HCT116 (cell line): ENCODE results near the gene FAM13A. TPM values are rescaled to one million over a fixed set of nuclear protein-coding genes. Genes with fewer than 3 reads are reported as not detected.
"Not testable (repeated sequence)": the region's sequence is repeated elsewhere in the genome, so short reads cannot be mapped to it uniquely, and the experiment has no call there.

Source experiments
- ATAC-seq: fragments of 200-7000 bp; cut with Tn5 transposase; 2 replicates; pipeline ENCODE4 v1.9.1; 2020; ENCODE audit warnings: mild to moderate bottlenecking, moderate library complexity
- BruUV-seq: library from RNA; stranded (reverse); fragments of 400-500 nt; replicated peaks from 2 replicates; lab custom pipeline; 2021; lab: Mats Ljungman, UMichigan
- CTCF ChIA-PET: fragments of 300-600 bp; sonication (Branson Sonifier 250); formaldehyde crosslinking; loops from one replicate; lab custom pipeline; 2021; ENCODE audit warnings: antibody characterized with exemption; lab: Charles Lee
- POLR2A ChIA-PET: fragments of 300-600, 350-600 bp; sonication (Branson Sonifier 250); formaldehyde crosslinking; loops from one replicate; lab custom pipeline; 2021; ENCODE audit warnings: antibody characterized with exemption; lab: Charles Lee
- RAD21 ChIA-PET, 2 experiments: fragments of 300-600 bp; sonication (Branson Sonifier 250); formaldehyde crosslinking; loops; one replicate each; lab custom pipeline; 2023; ENCODE audit warnings: low total read pairs in 2 of 2; ENCODE audit not compliant: uncharacterized antibody in 2 of 2, unreplicated experiment in 2 of 2, low non-redundant PET in 1 of 2; lab: Charles Lee
- DNase-seq: peaks from one replicate; pipeline ENCODE4 v3.0.0-alpha.2; 2010; ENCODE audit warnings: low read depth, low spot score
- H2AFZ ChIP-seq: fragments of 200-600 bp; shearing (Covaris generic), sonication (generic); 2 replicates; pipeline ENCODE4 v1.6.1; 2017; ENCODE audit warnings: low read depth, mixed run types, mixed read lengths, antibody characterized with exemption, low read length; ENCODE audit not compliant: poor library complexity, severe bottlenecking
- H3K27ac ChIP-seq: 2 replicates; pipeline ENCODE4 v1.5.1; 2012; ENCODE audit warnings: low read depth, low read length
- H3K27me3 ChIP-seq: fragments of 200-600 bp; sonication (generic); 2 replicates; pipeline ENCODE4 v1.6.1; 2016; ENCODE audit warnings: mixed run types, low read length, mixed read lengths; ENCODE audit not compliant: insufficient read depth
- H3K36me3 ChIP-seq, 2 experiments: fragments of 200-500 bp in 1 of 2; fragments of 200-600 bp in 1 of 2; sonication (Bioruptor generic) in 1 of 2; sonication (generic) in 1 of 2; 2 replicates each; pipeline versions ENCODE4 v1.5.1 to v1.6.1; 2014 to 2016; ENCODE audit warnings: low read length in 2 of 2, inconsistent platforms in 1 of 2, mixed read lengths in 1 of 2, mixed run types in 1 of 2; ENCODE audit not compliant: insufficient read depth in 2 of 2, control insufficient read depth in 1 of 2
- H3K4me1 ChIP-seq, 2 experiments: fragments of 200-600 bp in 1 of 2; sonication (generic) in 1 of 2; 2 replicates each; pipeline versions ENCODE4 v1.5.1 to v1.6.1; 2012 to 2017; ENCODE audit warnings: low read length in 2 of 2, inconsistent platforms in 1 of 2, mild to moderate bottlenecking in 1 of 2, mixed read lengths in 1 of 2, mixed run types in 1 of 2, moderate library complexity in 1 of 2; ENCODE audit not compliant: insufficient read depth in 2 of 2, control insufficient read depth in 1 of 2
- H3K4me2 ChIP-seq: fragments of 200-600 bp; sonication (generic); 2 replicates; pipeline ENCODE4 v1.6.1; 2017; ENCODE audit warnings: mixed run types, low read length, mixed read lengths
- H3K4me3 ChIP-seq, 2 experiments: fragments of 200-600 bp in 1 of 2; sonication (generic) in 1 of 2; replicated peaks in 1 of 2; 2 replicates each; pipeline ENCODE4 v1.5.1; 2011 to 2016; ENCODE audit warnings: low read length in 2 of 2, control low read depth in 1 of 2, low read depth in 1 of 2, mild to moderate bottlenecking in 1 of 2, mixed read lengths in 1 of 2, mixed run types in 1 of 2
- H3K79me2 ChIP-seq: fragments of 200-600 bp; sonication (generic); 2 replicates; pipeline ENCODE4 v1.6.1; 2017; ENCODE audit warnings: mild to moderate bottlenecking, mixed run types, low read length, moderate library complexity, mixed read lengths; ENCODE audit not compliant: insufficient read depth
- H3K9ac ChIP-seq: fragments of 200-600 bp; sonication (generic); 2 replicates; pipeline ENCODE4 v1.6.1; 2016; ENCODE audit warnings: low read length, mixed read lengths
- H3K9me2 ChIP-seq: fragments of 200-600 bp; sonication (generic), shearing (Covaris generic); 2 replicates; pipeline ENCODE4 v1.6.1; 2017; ENCODE audit warnings: mixed run types, mild to moderate bottlenecking, moderate library complexity; ENCODE audit not compliant: insufficient read depth
- H3K9me3 ChIP-seq, 2 experiments: fragments of 200-500 bp in 1 of 2; fragments of 200-600 bp in 1 of 2; sonication (Bioruptor generic) in 1 of 2; sonication (generic) in 1 of 2; 2 replicates each; pipeline ENCODE4 v1.6.1; 2014 to 2017; ENCODE audit warnings: low read length in 2 of 2, mixed read lengths in 2 of 2, inconsistent platforms in 1 of 2, low read depth in 1 of 2, mild to moderate bottlenecking in 1 of 2, mixed run types in 1 of 2, moderate library complexity in 1 of 2; ENCODE audit not compliant: control insufficient read depth in 1 of 2, insufficient read depth in 1 of 2
- H4K20me1 ChIP-seq: fragments of 200-600 bp; sonication (generic), shearing (Covaris generic); 2 replicates; pipeline ENCODE4 v1.6.1; 2017; ENCODE audit warnings: mixed run types, mild to moderate bottlenecking, moderate library complexity; ENCODE audit not compliant: insufficient read depth
- MAX ChIP-seq: IDR thresholded peaks from 2 replicates; pipeline ENCODE4 v1.6.1; 2012
- POLR2AphosphoS5 ChIP-seq: IDR thresholded peaks from 2 replicates; pipeline ENCODE4 v1.6.1; 2011; ENCODE audit warnings: mild to moderate bottlenecking, low read depth, low read length, moderate library complexity
- SIN3A ChIP-seq: IDR thresholded peaks from 2 replicates; pipeline ENCODE4 v1.6.1; 2012; ENCODE audit warnings: low read depth
- SP1 ChIP-seq: IDR thresholded peaks from 2 replicates; pipeline ENCODE4 v1.6.1; 2012; ENCODE audit warnings: low read depth
- TCF7L2 ChIP-seq: IDR thresholded peaks from 2 replicates; pipeline ENCODE4 v1.7.0; 2011; ENCODE audit warnings: borderline replicate concordance, inconsistent platforms; ENCODE audit not compliant: insufficient read depth, insufficient read length; ENCODE audit errors: extremely low read depth
- YY1 ChIP-seq: IDR thresholded peaks from 2 replicates; pipeline ENCODE4 v1.6.1; 2011; ENCODE audit warnings: low read length, low read depth, moderate library complexity, mild to moderate bottlenecking; ENCODE audit not compliant: insufficient replicate concordance; ENCODE audit errors: extremely low read depth
- ZNF274 ChIP-seq: fragments of 200-500 bp; sonication (Bioruptor generic); IDR thresholded peaks from 2 replicates; pipeline ENCODE4 v1.6.1; 2014; ENCODE audit warnings: mild to moderate bottlenecking, low read depth, low read length, inconsistent platforms
- intact Hi-C: fragments of 100-400 bp; cut with micrococcal nuclease; formaldehyde crosslinking; loops from 2 replicates; pipeline ENCODE4 v1.10.0; 2022
- total RNA-seq: library from RNA; stranded (reverse); gene quantifications from one replicate; pipeline ENCODE4 v1.2.1, GENCODE V29; 2021; ENCODE audit not compliant: unreplicated experiment

The FAM13A gene
- total RNA-seq, 1 experiment from 2014 or later = 17.2 TPM

GRCh38 chr4:89007338-89007939 lies 49.5 kb downstream of the FAM13A start:
- Histone ChIP-seq H3K27ac (no peak overlapping the region), H3K4me2 (no peak overlapping the region), H3K79me2 (no peaks in the 10 kb centered on the region), H3K27me3 (no peaks in the 10 kb centered on the region), H4K20me1 (no peaks in the 10 kb centered on the region), H3K4me3 (no peak overlapping the region), H3K9ac (no peak overlapping the region), H3K36me3 (no peaks in the 10 kb centered on the region), H2AFZ (no peak overlapping the region), H3K9me2 (no peaks in the 10 kb centered on the region), H3K4me1 (no peaks in the 10 kb centered on the region), H3K9me3 (no peaks in the 10 kb centered on the region)
- intact Hi-C loops = no loop called here
- ATAC-seq = no peak
- POLR2A ChIA-PET = no interaction called here
- no TSS peak for BruUV-seq
- CTCF ChIA-PET = no interaction called here
- no peak for DNase-seq
- RAD21 ChIA-PET = no interaction called here
- no peak for TF ChIP-seq SIN3A
- no peak for TF ChIP-seq SP1
- TF ChIP-seq POLR2AphosphoS5 = no peak

GRCh38 chr4:89006307-89006706 lies 50.7 kb downstream of the FAM13A start:
- Histone ChIP-seq H3K36me3 (no peaks in the 10 kb centered on the region), H3K4me1 (peaks cover 0 to 3% of the 10 kb centered on the region in 2 experiments; a peak in 2 of 4 replicates), H3K4me2 (no peak overlapping the region), H3K27me3 (no peaks in the 10 kb centered on the region), H3K79me2 (no peaks in the 10 kb centered on the region), H4K20me1 (no peaks in the 10 kb centered on the region), H2AFZ (no peak overlapping the region), H3K4me3 (no peak overlapping the region), H3K27ac (no peak overlapping the region), H3K9me3 (no peaks in the 10 kb centered on the region), H3K9me2 (no peaks in the 10 kb centered on the region), H3K9ac (no peak overlapping the region)
- DNase-seq (no peak), ATAC-seq (no peak)
- intact Hi-C loops = no loop called here
- BruUV-seq = no TSS peak
- RAD21 ChIA-PET = no interaction called here
- CTCF ChIA-PET = no interaction called here
- TF ChIP-seq ZNF274 (no peak), YY1 (no peak), MAX (no peak), SIN3A (no peak), POLR2AphosphoS5 (no peak), TCF7L2 (no peak)
- POLR2A ChIA-PET = no interaction called here

- BruUV-seq, ATAC-seq, H3K9ac ChIP-seq, DNase-seq, H3K4me3 ChIP-seq, H3K9me3 ChIP-seq, H3K79me2 ChIP-seq, RAD21 ChIA-PET, H3K36me3 ChIP-seq, H4K20me1 ChIP-seq, POLR2A ChIA-PET, intact Hi-C loops, H2AFZ ChIP-seq, H3K27me3 ChIP-seq, H3K9me2 ChIP-seq, H3K4me2 ChIP-seq, H3K27ac ChIP-seq, CTCF ChIA-PET, H3K4me1 ChIP-seq: not testable (repeated sequence)
Observed at GRCh38 chr4:89005066-89005465, 51.9 kb downstream of the FAM13A start.
